Thyroid gland (tissue), 4 donors: ENCODE measurements around the gene RBP4. TPM values are rescaled to one million over a fixed set of nuclear protein-coding genes. Genes with fewer than 3 reads are reported as not detected.

ENCODE experiments used
- DNase-seq, 2 donors: peaks; one replicate each; pipeline ENCODE4 v3.0.0-alpha.2; 2019
- H3K27ac ChIP-seq, 3 donors: fragments of 200-600 bp; sonication (generic); 1 replicate in 2 of 3; 2 replicates in 1 of 3; pipeline ENCODE4 v1.5.1; 2016 to 2019; ENCODE audit warnings: mild to moderate bottlenecking in 1 of 3, moderate library complexity in 1 of 3
- H3K27me3 ChIP-seq: fragments of 200-600 bp; sonication (generic); one replicate; pipeline ENCODE4 v1.5.1; 2019
- H3K36me3 ChIP-seq, 2 donors: fragments of 200-600 bp; sonication (generic); one replicate each; pipeline ENCODE4 v1.5.1; 2016 to 2019
- H3K4me1 ChIP-seq, 2 donors: fragments of 200-600 bp; sonication (generic); one replicate each; pipeline ENCODE4 v1.5.1; 2017 to 2019
- H3K4me3 ChIP-seq, 3 donors: fragments of 200-600 bp; sonication (generic); replicated peaks in 1 of 3; 1 replicate in 2 of 3; 2 replicates in 1 of 3; pipeline ENCODE4 v1.5.1; 2016; ENCODE audit warnings: mild to moderate bottlenecking in 1 of 3
- H3K9me3 ChIP-seq: fragments of 200-600 bp; sonication (generic); one replicate; pipeline ENCODE4 v1.5.1; 2017
- POLR2A ChIP-seq, 2 donors: fragments of 450-650 bp; IDR thresholded peaks; one replicate each; pipeline ENCODE4 v1.6.1; 2017; ENCODE audit warnings: antibody characterized with exemption in 2 of 2, mild to moderate bottlenecking in 2 of 2, moderate library complexity in 1 of 2
- WGBS, 2 donors: methylation state at CpG; one replicate each; pipeline ENCODE4 v1.1.5; 2017; 5-methylcytosine and 5-hydroxymethylcytosine counted together
- intact Hi-C: fragments of 100-400 bp; cut with DNase I; formaldehyde crosslinking; loops from one replicate; pipeline ENCODE4 v1.15.1; 2023
- total RNA-seq, 4 donors: library from RNA; depleted of rRNA; stranded (reverse); fragments of >200 nt; gene quantifications; one replicate each; pipeline ENCODE4 v1.2.3, GENCODE V29; 2016
- TF ChIP-seq, protein P1 (sequence below), 6 experiments: fragments of 200-600 bp in 3 of 6; fragments of 450-650 bp in 3 of 6; sonication (generic) in 3 of 6; IDR thresholded peaks; one replicate each; pipeline ENCODE4 v1.5.1; 2016 to 2019; ENCODE audit warnings: antibody characterized with exemption in 6 of 6, mild to moderate bottlenecking in 2 of 6, inconsistent platforms in 1 of 6, moderate library complexity in 1 of 6

RBP4 gene
- total RNA-seq, 4 donors from 2014 or later, result 1.9 to 5.5 (median 5.3) TPM

DNA sequence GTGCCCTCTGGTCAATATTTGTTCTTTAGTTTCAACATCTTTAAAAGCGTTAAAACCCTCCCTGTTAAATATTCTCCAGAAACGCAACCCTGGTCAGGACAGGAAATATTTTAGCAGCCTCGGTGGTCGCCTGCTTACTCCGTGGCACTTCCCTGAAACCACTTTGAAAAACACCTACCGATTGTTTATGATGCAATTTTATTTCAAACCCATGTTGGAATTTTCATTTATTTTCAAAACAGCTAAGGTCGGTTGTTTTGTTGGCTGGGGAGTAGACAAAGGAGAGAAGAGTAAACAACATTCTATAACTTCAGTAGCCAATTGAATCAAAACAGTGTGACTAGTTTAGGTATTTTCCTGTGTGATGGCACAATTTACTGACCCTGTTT is 733 bp upstream of the RBP4 start:
- Histone ChIP-seq H3K4me1 (peaks cover 4 to 13% of the 10 kb centered on the region in 2 donors), H3K9me3 (no peaks in the 10 kb centered on the region), H3K4me3 (no peak overlapping the region), H3K27me3 (peaks cover 16% of the 10 kb centered on the region), H3K27ac (no peak overlapping the region), H3K36me3 (no peaks in the 10 kb centered on the region)
- TF ChIP-seq, protein P1, sequence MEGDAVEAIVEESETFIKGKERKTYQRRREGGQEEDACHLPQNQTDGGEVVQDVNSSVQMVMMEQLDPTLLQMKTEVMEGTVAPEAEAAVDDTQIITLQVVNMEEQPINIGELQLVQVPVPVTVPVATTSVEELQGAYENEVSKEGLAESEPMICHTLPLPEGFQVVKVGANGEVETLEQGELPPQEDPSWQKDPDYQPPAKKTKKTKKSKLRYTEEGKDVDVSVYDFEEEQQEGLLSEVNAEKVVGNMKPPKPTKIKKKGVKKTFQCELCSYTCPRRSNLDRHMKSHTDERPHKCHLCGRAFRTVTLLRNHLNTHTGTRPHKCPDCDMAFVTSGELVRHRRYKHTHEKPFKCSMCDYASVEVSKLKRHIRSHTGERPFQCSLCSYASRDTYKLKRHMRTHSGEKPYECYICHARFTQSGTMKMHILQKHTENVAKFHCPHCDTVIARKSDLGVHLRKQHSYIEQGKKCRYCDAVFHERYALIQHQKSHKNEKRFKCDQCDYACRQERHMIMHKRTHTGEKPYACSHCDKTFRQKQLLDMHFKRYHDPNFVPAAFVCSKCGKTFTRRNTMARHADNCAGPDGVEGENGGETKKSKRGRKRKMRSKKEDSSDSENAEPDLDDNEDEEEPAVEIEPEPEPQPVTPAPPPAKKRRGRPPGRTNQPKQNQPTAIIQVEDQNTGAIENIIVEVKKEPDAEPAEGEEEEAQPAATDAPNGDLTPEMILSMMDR (IDR thresholded peaks at IDR 0.05), result no peak
- no peak for TF ChIP-seq POLR2A (IDR thresholded peaks at IDR 0.05)
- intact Hi-C loops, result no loop called here
- DNase-seq, result no peak
- WGBS, 2 donors, result 10 to 15% methylated on average over 7 of the region's 7 CpGs

DNA sequence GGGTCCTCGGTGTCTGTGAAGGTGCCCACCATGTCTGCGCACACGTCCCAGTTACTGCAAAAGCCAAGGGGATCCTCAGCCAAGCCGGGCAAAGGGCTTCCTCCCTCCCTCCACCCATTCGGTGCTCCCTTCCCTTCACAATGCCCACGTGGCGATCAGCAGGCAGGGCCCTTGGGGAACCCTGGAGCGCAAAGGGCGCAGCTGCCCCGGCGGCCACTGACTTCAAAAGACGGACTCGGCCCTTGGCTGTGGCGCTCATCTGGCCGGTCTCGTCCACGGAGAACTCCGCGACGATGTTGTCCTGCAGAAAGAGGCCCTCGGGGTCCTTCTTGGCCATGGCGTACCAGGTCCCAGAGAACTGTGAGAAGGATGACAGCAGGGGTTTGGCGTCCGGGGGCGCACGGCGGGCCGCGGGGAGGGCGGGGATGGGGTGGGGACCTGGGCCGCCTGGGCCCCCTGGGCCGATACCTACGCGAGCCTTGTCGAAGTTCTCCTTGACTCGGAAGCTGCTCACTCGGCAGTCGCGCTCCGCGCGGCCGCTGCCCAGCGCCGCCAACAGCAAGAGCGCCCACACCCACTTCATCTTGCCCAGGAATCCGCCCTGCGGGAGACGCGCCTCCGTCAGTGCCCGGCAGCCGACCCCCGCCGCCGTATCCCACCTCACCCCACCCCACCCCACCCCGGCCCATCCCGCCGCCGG is 439 bp downstream of the RBP4 start:
- WGBS, 2 donors, result 6 to 21% methylated on average over 11 to 12 of the region's 60 CpGs
- Histone ChIP-seq H3K4me1 (peaks cover 4 to 13% of the 10 kb centered on the region in 2 donors), H3K36me3 (no peaks in the 10 kb centered on the region), H3K4me3 (no peak overlapping the region), H3K27me3 (peaks cover 16% of the 10 kb centered on the region), H3K27ac (no peak overlapping the region), H3K9me3 (no peaks in the 10 kb centered on the region)
- DNase-seq, result peak; percentile 4 to 14
- intact Hi-C loops, result no loop called here
- TF ChIP-seq POLR2A (IDR thresholded peaks at IDR 0.05), result no peak
- TF ChIP-seq, protein P1 (IDR thresholded peaks at IDR 0.05), result no peak

DNA sequence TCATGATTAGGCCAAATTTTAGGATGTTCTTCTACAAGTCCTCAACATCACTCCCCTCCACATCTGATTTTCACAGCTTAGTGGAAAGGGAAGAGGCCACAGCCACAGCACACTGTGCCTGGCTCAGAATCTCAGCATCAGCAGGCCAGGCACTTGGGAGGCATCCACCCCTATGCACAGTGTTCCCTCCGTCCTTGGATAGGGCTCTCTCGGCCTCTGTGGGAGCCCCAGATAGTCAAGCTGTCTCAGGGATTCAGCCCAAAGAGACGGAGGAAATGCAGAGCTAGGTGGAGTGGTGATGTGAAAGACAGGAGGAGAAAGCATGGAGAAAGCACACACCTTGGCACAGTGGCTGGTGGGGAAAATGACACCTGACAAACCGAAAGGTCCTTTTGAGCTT is 1.3 kb downstream of the RBP4 start:
- TF ChIP-seq, protein P1 (IDR thresholded peaks at IDR 0.05), result no peak
- no peak for TF ChIP-seq POLR2A (IDR thresholded peaks at IDR 0.05)
- Histone ChIP-seq H3K27me3 (peaks cover 16% of the 10 kb centered on the region), H3K36me3 (no peaks in the 10 kb centered on the region), H3K9me3 (no peaks in the 10 kb centered on the region), H3K4me1 (peaks cover 4 to 13% of the 10 kb centered on the region in 2 donors), H3K4me3 (no peak overlapping the region), H3K27ac (no peak overlapping the region)
- intact Hi-C loops, result no loop called here
- DNase-seq, result no peak
- 81 to 95% methylated on average over 4 of the region's 4 CpGs for WGBS, 2 donors

DNA sequence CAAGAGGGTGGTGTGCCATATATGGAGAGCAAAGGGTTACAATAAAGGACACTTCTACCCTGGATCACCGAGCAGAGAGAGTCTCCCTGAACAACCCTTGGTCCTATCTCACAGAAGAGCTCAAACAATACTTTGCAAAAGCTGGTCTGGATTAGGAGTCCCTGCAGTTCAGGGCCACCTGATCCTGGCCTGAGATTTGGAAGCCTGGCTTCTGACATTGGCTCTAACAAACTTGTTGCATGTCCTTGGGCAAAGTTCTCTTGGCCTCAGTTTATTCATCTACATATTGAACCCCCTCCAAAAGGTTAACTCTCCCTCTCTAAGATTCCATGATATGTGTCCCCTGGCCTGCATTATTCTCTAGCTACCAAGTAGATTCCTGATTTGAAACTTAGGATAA is 1.7 kb downstream of the RBP4 start:
- Histone ChIP-seq H3K9me3 (no peaks in the 10 kb centered on the region), H3K4me1 (peaks cover 4 to 13% of the 10 kb centered on the region in 2 donors), H3K27ac (no peak overlapping the region), H3K36me3 (no peaks in the 10 kb centered on the region), H3K27me3 (peaks cover 16% of the 10 kb centered on the region), H3K4me3 (no peak overlapping the region)
- 33 to 47% methylated on average over 1 of the region's 1 CpG for WGBS, 2 donors
- intact Hi-C loops, result no loop called here
- no peak for DNase-seq
- no peak for TF ChIP-seq POLR2A (IDR thresholded peaks at IDR 0.05)
- TF ChIP-seq, protein P1 (IDR thresholded peaks at IDR 0.05), result no peak

DNA sequence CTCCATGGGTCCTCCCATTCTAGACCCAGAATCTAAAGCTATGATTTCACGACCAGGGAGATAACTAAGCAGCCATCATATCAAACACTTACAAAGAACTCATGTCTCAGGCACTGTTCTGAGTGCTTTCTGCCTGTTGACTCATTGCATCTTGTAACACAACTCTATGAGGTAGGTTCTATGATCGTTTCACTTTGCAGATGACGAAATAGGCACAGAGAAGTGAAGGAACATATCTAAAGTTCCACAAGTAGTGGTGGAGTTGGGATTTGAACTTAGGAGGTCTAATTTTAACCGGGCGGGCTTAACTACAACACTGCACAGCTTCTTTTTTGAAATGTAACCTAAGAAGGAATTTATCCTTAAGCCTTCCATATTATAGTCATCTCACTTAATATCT is 2.9 kb downstream of the RBP4 start:
- Histone ChIP-seq H3K4me3 (no peak overlapping the region), H3K27me3 (peaks cover 16% of the 10 kb centered on the region), H3K36me3 (no peaks in the 10 kb centered on the region), H3K27ac (no peak overlapping the region), H3K9me3 (no peaks in the 10 kb centered on the region), H3K4me1 (peaks cover 4 to 13% of the 10 kb centered on the region in 2 donors)
- TF ChIP-seq POLR2A (IDR thresholded peaks at IDR 0.05), result no peak
- WGBS, 2 donors, result 88 to 90% methylated on average over 5 of the region's 5 CpGs
- DNase-seq, result no peak
- intact Hi-C loops, result no loop called here
